Brain microvascular endothelial cell (primary cell): Measurements from ENCODE around the gene IL7R.

ENCODE experiments used
- DNase-seq: peaks from one replicate; pipeline ENCODE4 v3.0.0-alpha.2; 2020
- H3K27ac ChIP-seq: fragments of 250-450 bp; sonication (Bioruptor Pico); 2 replicates; pipeline ENCODE4 v1.5.1; 2020; ENCODE audit warnings: mild to moderate bottlenecking, moderate library complexity
- H3K27me3 ChIP-seq: fragments of 250-450 bp; sonication (Bioruptor Pico); replicated peaks from 2 replicates; pipeline ENCODE4 v1.5.1; 2020; ENCODE audit warnings: mild to moderate bottlenecking
- H3K36me3 ChIP-seq: fragments of 250-450 bp; sonication (Bioruptor Pico); replicated peaks from 2 replicates; pipeline ENCODE4 v1.5.1; 2020; ENCODE audit warnings: mild to moderate bottlenecking
- H3K4me3 ChIP-seq: 2 replicates; pipeline ENCODE4 v1.5.1; 2011; ENCODE audit warnings: low read depth, mild to moderate bottlenecking, control low read depth, low read length, moderate library complexity
- CTCF ChIP-seq: IDR thresholded peaks from 2 replicates; pipeline ENCODE4 v1.5.1; 2011; ENCODE audit warnings: low read depth, mild to moderate bottlenecking, moderate library complexity, low read length, control low read depth, inconsistent platforms; ENCODE audit errors: missing control alignments
- in situ Hi-C: cut with HindIII; loops from 2 replicates; pipeline ENCODE4 v1.10.0; 2017; ENCODE audit warnings: low sequenced_read_pairs, low pct_ligation_motif_present

IL7R gene

GRCh38 chr5:35899800-35900199 lies 43.1 kb downstream of the IL7R start:
- TF ChIP-seq CTCF: no peak
- Histone ChIP-seq H3K36me3 (no peaks in the 10 kb centered on the region), H3K27ac (no peak overlapping the region), H3K4me3 (no peak overlapping the region), H3K27me3 (no peaks in the 10 kb centered on the region)
- no peak for DNase-seq
- in situ Hi-C loops: no loop called here

- H3K36me3 ChIP-seq: no peaks in the 10 kb centered on the region
- H3K27me3 ChIP-seq: no peaks in the 10 kb centered on the region
- DNase-seq: no peak
- in situ Hi-C loops: no loop called here
- H3K4me3 ChIP-seq: no peak overlapping the region
- no peak for TF ChIP-seq CTCF
- no peak overlapping the region for H3K27ac ChIP-seq
These were observed 44.4 kb downstream of the IL7R start for GRCh38 chr5:35900972-35901695.

- peak; percentile 12 for DNase-seq
- no peak for TF ChIP-seq CTCF
- Histone ChIP-seq H3K36me3 (no peaks in the 10 kb centered on the region), H3K27me3 (no peaks in the 10 kb centered on the region), H3K27ac (no peak overlapping the region), H3K4me3 (no peak overlapping the region)
- in situ Hi-C loops: no loop called here
These were observed 45.5 kb downstream of the IL7R start for GRCh38 chr5:35902046-35902672.

GRCh38 chr5:35903631-35904203 lies 47.0 kb downstream of the IL7R start:
- Histone ChIP-seq H3K4me3 (no peak overlapping the region), H3K36me3 (no peaks in the 10 kb centered on the region), H3K27me3 (no peaks in the 10 kb centered on the region), H3K27ac (no peak overlapping the region)
- DNase-seq: no peak
- in situ Hi-C loops: no loop called here
- no peak for TF ChIP-seq CTCF

- in situ Hi-C loops: no loop called here
- no peak for DNase-seq
- no peaks in the 10 kb centered on the region for H3K36me3 ChIP-seq
- TF ChIP-seq CTCF: no peak
- no peak overlapping the region for H3K27ac ChIP-seq
- no peak overlapping the region for H3K4me3 ChIP-seq
- H3K27me3 ChIP-seq: no peaks in the 10 kb centered on the region
These were observed 47.9 kb downstream of the IL7R start for GRCh38 chr5:35904443-35905132.
